ENCODE data around the gene ISCA2. TPM values are rescaled to one million over a fixed set of nuclear protein-coding genes. Genes with fewer than 3 reads are reported as not detected.

Gene ISCA2
- total RNA-seq, 1 donor from 2014 or later: 26.0 TPM

DNA sequence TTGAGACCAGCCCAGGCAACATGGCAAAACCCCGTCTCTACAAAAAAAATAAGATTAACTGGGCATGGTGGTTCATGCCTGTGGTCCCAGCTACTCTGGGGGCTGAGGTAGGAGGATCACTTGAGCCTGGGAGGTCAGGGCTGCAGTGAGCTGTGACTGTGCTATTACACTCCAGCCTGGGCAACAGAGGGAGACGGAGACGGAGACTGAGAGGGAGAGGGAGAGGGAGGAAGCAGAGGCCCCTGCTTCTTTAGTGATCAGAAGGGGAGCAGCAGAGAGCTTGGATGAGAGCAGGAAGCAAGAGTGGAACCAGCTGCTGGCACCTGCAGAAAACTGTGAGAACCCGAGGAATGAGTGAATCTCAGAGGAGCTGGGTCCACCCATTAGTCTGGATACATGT is 45.9 kb downstream of the ISCA2 start:
- TF ChIP-seq POLR2A (IDR thresholded peaks at IDR 0.05) (no peak), POLR2AphosphoS5 (IDR thresholded peaks at IDR 0.05; ENCODE audit: insufficient read depth in 1 of 2, low read depth in 1 of 2) (no peak)
- TF ChIP-seq, protein P1, sequence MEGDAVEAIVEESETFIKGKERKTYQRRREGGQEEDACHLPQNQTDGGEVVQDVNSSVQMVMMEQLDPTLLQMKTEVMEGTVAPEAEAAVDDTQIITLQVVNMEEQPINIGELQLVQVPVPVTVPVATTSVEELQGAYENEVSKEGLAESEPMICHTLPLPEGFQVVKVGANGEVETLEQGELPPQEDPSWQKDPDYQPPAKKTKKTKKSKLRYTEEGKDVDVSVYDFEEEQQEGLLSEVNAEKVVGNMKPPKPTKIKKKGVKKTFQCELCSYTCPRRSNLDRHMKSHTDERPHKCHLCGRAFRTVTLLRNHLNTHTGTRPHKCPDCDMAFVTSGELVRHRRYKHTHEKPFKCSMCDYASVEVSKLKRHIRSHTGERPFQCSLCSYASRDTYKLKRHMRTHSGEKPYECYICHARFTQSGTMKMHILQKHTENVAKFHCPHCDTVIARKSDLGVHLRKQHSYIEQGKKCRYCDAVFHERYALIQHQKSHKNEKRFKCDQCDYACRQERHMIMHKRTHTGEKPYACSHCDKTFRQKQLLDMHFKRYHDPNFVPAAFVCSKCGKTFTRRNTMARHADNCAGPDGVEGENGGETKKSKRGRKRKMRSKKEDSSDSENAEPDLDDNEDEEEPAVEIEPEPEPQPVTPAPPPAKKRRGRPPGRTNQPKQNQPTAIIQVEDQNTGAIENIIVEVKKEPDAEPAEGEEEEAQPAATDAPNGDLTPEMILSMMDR (IDR thresholded peaks at IDR 0.05): no peak
- intact Hi-C loops (cut with DNase I): no loop called here
- H3K27me3 ChIP-seq: no peaks in the 10 kb centered on the region
- H3K27ac ChIP-seq: no peak overlapping the region
- DNase-seq (ENCODE audit: extremely low spot score in 2 of 2): no peak
- H3K4me3 ChIP-seq: no peak overlapping the region
- no peaks in the 10 kb centered on the region for H3K4me1 ChIP-seq
- peaks cover 0 to 7% of the 10 kb centered on the region in 2 donors for H3K36me3 ChIP-seq
- no peaks in the 10 kb centered on the region for H3K9me3 ChIP-seq

DNA sequence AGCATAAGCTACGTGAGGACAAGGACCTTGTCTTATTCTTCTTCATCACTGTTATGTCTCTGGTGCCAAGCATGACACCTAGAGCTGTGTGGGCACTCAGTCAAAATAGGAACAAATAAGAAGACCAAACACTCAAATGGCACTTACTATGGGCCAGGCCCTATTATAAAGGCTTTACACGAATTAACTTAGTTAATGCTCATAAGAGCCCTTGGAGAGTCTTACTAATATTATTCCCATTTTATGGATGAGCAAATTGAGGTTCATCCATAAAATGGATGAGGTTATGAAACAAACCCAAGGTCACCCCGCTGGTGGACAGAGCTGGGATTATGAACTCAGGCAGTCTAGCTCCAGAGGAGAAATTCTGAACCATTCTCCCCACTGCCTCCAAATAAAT is 47.7 kb downstream of the ISCA2 start:
- no peak for DNase-seq (ENCODE audit: extremely low spot score in 2 of 2)
- Histone ChIP-seq H3K4me1 (no peaks in the 10 kb centered on the region), H3K27ac (no peak overlapping the region), H3K36me3 (no peaks in the 10 kb centered on the region), H3K27me3 (no peaks in the 10 kb centered on the region), H3K4me3 (no peak overlapping the region), H3K9me3 (no peaks in the 10 kb centered on the region)
- intact Hi-C loops (cut with DNase I): no loop called here
- TF ChIP-seq POLR2A (IDR thresholded peaks at IDR 0.05): no peak
- no peak for TF ChIP-seq POLR2AphosphoS5 (IDR thresholded peaks at IDR 0.05; ENCODE audit: insufficient read depth in 1 of 2, low read depth in 1 of 2)
- TF ChIP-seq, protein P1 (IDR thresholded peaks at IDR 0.05): no peak

DNA sequence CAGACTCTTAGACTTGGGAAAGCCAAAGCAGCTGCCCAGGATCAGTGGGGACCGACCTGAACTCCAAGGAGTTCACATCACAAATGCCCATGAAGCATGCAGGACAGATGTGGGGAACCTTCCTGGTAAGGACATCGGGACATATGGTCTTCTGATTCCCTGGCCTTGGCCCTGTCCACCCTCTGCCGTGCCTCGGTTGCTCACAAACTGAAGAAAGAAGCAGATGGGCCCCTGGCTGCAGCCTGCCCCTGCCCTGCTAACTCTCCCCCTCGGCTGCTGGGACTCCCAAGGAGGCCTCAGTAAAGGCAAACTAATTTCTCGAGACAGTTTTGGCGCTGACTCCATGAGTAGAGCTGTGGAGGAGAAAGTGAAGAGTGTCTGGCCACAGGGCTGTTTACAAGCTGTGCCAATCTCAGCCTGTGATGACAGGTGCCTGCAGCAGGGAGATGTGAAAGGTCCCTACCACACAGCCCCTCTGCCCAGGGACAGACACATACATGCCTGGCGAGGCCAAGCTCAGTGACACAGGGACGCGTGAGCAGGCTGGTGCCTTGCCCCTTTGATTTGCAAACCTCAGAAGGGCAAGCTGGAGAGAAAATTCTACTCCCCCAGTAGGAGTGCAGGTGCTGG is 48.6 kb downstream of the ISCA2 start:
- H3K36me3 ChIP-seq: no peaks in the 10 kb centered on the region
- no peaks in the 10 kb centered on the region for H3K9me3 ChIP-seq
- no peak overlapping the region for H3K4me3 ChIP-seq
- TF ChIP-seq POLR2AphosphoS5 (IDR thresholded peaks at IDR 0.05; ENCODE audit: insufficient read depth in 1 of 2, low read depth in 1 of 2): no peak
- TF ChIP-seq POLR2A (IDR thresholded peaks at IDR 0.05): no peak
- TF ChIP-seq, protein P1 (IDR thresholded peaks at IDR 0.05): no peak
- intact Hi-C loops (cut with DNase I): no loop called here
- H3K27ac ChIP-seq: no peak overlapping the region
- H3K27me3 ChIP-seq: no peaks in the 10 kb centered on the region
- H3K4me1 ChIP-seq: no peaks in the 10 kb centered on the region
- no peak for DNase-seq (ENCODE audit: extremely low spot score in 2 of 2)

DNA sequence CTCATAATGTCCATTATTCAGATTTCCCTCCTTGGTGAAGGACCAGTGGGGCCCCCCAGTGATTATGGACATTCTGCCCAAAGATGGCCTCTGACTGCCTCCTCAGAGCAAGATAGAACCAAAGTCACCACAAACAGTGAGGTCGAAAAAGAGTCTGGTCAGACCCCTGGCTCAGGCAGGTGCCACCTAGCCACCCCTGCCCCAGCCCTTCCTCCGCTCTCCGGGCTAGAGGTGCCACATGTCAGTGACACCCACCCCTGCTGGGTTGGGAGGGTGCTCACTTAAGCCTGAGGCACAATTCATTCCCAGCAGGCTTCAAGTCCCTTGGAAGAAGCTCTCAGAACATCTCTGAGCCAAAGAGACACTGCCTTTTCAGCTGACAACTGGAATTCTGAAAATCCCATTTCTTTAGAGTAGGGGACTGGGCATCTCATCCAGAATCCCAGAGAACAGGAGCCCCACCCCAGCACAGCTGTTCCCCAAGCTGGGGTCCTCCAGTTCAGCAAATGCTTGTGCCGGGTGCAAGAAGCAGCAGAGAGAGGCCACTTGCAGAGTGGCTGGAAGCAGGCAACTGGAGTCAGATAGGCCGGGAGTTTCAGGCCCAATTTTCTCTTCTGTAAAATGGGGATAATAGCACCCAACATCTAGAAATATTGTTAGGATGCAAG is 50.3 kb downstream of the ISCA2 start:
- no peak overlapping the region for H3K27ac ChIP-seq
- no peak overlapping the region for H3K4me3 ChIP-seq
- H3K4me1 ChIP-seq: peaks cover 14% of the 10 kb centered on the region
- intact Hi-C loops (cut with DNase I): no loop called here
- DNase-seq (ENCODE audit: extremely low spot score in 2 of 2): no peak
- H3K9me3 ChIP-seq: no peaks in the 10 kb centered on the region
- no peak for TF ChIP-seq POLR2AphosphoS5 (IDR thresholded peaks at IDR 0.05; ENCODE audit: insufficient read depth in 1 of 2, low read depth in 1 of 2)
- TF ChIP-seq, protein P1 (IDR thresholded peaks at IDR 0.05): no peak
- TF ChIP-seq POLR2A (IDR thresholded peaks at IDR 0.05): no peak
- no peaks in the 10 kb centered on the region for H3K27me3 ChIP-seq
- no peaks in the 10 kb centered on the region for H3K36me3 ChIP-seq

DNA sequence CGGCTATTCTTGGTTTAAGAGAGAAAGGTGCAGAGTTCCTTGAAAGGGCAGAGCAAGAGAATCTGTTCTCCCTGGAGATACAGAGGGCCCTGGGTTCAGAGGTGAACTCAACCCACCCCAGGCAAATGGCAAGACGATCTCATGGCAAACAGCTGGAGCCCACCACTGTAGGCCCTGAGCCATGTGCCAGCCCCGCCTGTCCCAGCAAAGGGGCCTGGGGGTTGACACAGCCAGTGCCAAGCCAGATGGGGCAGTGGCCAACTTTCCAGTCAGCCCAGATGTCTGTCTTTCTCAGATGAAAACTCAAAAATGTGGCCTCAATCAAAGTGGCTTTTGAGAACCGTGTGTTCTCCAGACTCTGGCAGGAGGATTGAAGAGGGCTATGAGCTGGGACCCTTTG is 51.8 kb downstream of the ISCA2 start:
- no peaks in the 10 kb centered on the region for H3K27me3 ChIP-seq
- no peaks in the 10 kb centered on the region for H3K9me3 ChIP-seq
- DNase-seq (ENCODE audit: extremely low spot score in 2 of 2): no peak
- intact Hi-C loops (cut with DNase I): no loop called here
- no peak overlapping the region for H3K4me3 ChIP-seq
- H3K4me1 ChIP-seq: peaks cover 29% of the 10 kb centered on the region
- no peak for TF ChIP-seq POLR2A (IDR thresholded peaks at IDR 0.05)
- no peak for TF ChIP-seq POLR2AphosphoS5 (IDR thresholded peaks at IDR 0.05; ENCODE audit: insufficient read depth in 1 of 2, low read depth in 1 of 2)
- TF ChIP-seq, protein P1 (IDR thresholded peaks at IDR 0.05): no peak
- no peak overlapping the region for H3K27ac ChIP-seq
- no peaks in the 10 kb centered on the region for H3K36me3 ChIP-seq

Data from vagina (tissue), 2 donors.